ENCODE data around the gene DAB1.

Gene DAB1

GRCh38 chr1:57066980-57067610, 356.8 kb downstream of the DAB1 start:
- H3K4me3 ChIP-seq (ENCODE audit: low read length), result no peak overlapping the region
- TF ChIP-seq, protein P1, sequence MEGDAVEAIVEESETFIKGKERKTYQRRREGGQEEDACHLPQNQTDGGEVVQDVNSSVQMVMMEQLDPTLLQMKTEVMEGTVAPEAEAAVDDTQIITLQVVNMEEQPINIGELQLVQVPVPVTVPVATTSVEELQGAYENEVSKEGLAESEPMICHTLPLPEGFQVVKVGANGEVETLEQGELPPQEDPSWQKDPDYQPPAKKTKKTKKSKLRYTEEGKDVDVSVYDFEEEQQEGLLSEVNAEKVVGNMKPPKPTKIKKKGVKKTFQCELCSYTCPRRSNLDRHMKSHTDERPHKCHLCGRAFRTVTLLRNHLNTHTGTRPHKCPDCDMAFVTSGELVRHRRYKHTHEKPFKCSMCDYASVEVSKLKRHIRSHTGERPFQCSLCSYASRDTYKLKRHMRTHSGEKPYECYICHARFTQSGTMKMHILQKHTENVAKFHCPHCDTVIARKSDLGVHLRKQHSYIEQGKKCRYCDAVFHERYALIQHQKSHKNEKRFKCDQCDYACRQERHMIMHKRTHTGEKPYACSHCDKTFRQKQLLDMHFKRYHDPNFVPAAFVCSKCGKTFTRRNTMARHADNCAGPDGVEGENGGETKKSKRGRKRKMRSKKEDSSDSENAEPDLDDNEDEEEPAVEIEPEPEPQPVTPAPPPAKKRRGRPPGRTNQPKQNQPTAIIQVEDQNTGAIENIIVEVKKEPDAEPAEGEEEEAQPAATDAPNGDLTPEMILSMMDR (conservative IDR thresholded peaks at IDR 0.05; ENCODE audit: low read depth, low read length), result no peak
- no peak for DNase-seq (ENCODE audit: low read depth)

DNA sequence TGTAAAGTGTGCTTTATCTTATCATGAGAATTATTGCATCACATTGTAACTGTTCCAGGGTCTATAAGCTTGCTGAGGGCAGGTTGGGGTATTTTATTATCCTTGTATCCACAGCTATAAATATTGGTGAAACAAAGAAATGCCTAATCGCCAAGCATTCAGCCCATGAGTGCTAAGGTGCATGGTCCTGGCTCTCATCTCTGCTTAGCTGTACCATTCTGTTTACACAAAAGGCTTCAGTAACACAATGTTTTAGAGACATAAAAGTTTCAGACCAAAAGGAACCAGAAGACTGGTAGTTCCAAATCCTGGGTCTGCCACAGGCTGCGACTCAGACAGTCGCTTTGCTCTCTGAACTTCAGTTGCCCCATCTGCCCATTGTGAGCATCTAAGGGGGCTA, 358.4 kb downstream of the DAB1 start:
- TF ChIP-seq, protein P1 (conservative IDR thresholded peaks at IDR 0.05; ENCODE audit: low read depth, low read length), result no peak
- no peak for DNase-seq (ENCODE audit: low read depth)
- H3K4me3 ChIP-seq (ENCODE audit: low read length), result no peak overlapping the region

DNA sequence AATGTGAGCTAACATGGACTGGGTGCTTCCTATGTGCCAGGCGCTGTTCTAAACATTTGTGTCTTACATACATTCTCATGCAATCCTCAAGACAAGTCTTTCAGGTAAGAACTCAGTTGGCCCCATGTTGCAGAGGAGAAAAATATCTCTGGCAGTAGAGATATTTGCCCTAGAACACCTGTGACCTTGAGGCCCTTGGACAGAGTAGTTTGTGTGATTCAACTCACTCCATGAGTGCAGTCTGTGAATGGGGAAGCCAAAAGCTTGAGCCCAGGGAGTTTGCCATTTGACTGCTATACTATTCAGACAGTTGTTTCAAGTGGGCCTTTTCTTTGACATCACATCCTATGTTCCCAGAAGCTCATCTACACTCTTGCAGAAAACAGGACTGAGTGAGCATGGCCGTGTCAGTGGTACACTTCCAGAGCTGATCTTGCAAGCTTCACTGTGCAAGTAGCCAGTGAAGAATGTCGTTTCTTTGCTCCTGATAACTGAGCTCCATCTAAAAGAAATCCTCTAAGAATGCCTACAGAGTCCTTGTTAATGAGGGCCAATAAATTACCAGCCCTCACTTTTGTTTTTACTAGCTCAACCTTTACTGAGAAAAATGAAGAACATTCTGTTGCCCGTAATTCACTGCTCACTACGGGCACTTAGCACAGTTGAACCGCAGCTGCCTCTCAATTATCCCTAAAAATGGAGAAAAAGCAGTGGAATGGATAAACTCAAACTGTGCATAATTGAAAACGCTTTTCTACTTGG, 359.3 kb downstream of the DAB1 start:
- H3K4me3 ChIP-seq (ENCODE audit: low read length), result no peak overlapping the region
- TF ChIP-seq, protein P1 (conservative IDR thresholded peaks at IDR 0.05; ENCODE audit: low read depth, low read length), result no peak
- no peak for DNase-seq (ENCODE audit: low read depth)

GRCh38 chr1:57063406-57064125, 360.3 kb downstream of the DAB1 start:
- TF ChIP-seq, protein P1 (conservative IDR thresholded peaks at IDR 0.05; ENCODE audit: low read depth, low read length), result no peak
- DNase-seq (ENCODE audit: low read depth), result no peak
- no peak overlapping the region for H3K4me3 ChIP-seq (ENCODE audit: low read length)

- H3K4me3 ChIP-seq (ENCODE audit: low read length), result no peak overlapping the region
- TF ChIP-seq, protein P1 (conservative IDR thresholded peaks at IDR 0.05; ENCODE audit: low read depth, low read length), result peak; percentile 26
- no peak for DNase-seq (ENCODE audit: low read depth)
Measured at GRCh38 chr1:57061369-57061768, 362.5 kb downstream of the DAB1 start.

DNA sequence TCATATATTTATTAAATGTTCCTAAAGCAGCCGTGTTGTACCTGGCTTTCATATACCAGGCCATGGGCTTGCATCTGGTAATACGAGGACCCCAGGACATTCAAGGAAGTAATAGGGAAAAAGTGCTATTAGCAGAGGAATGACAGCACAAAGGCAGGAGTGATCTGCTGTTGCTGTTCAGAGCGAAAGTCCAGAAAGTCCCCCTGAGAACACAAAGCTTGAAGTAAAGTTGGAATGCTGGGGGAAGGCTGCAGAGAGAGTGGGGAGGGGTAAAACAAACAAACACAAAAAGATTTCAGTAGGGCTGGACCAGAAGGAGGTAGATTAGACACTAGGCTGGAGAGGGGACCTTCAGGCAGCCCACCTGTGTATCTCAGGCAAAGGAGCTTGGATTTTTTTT, 363.4 kb downstream of the DAB1 start:
- TF ChIP-seq, protein P1 (conservative IDR thresholded peaks at IDR 0.05; ENCODE audit: low read depth, low read length), result no peak
- no peak overlapping the region for H3K4me3 ChIP-seq (ENCODE audit: low read length)
- DNase-seq (ENCODE audit: low read depth), result no peak

Data from retinal pigment epithelial cell (primary cell).